SK-N-SH (cell line): ENCODE measurements around the gene MMAB.

ENCODE experiments used
- CTCF ChIP-seq: fragments of 200-600 bp; sonication (generic); IDR thresholded peaks from 2 replicates; pipeline ENCODE4 v1.6.1; 2017; ENCODE audit warnings: antibody characterized with exemption, mild to moderate bottlenecking, moderate library complexity
- MXI1 ChIP-seq: IDR thresholded peaks from 2 replicates; pipeline ENCODE4 v1.6.1; 2012; ENCODE audit warnings: mild to moderate bottlenecking, low read depth, low read length, improper control_type of control experiment
- NFIC ChIP-seq: IDR thresholded peaks from 2 replicates; pipeline ENCODE4 v1.4.0; 2012; ENCODE audit warnings: borderline replicate concordance
- RAD21 ChIP-seq: IDR thresholded peaks from 2 replicates; pipeline ENCODE4 v1.6.1; 2012; ENCODE audit warnings: mild to moderate bottlenecking, low read length
- TF ChIP-seq, protein P1 (sequence below): IDR thresholded peaks from 2 replicates; pipeline ENCODE4 v1.4.0; 2012; ENCODE audit warnings: low read depth

GRCh38 chr12:109617491-109617890 is 44.2 kb upstream of the MMAB start:
- TF ChIP-seq CTCF = no peak
- no peak for TF ChIP-seq RAD21
- no peak for TF ChIP-seq MXI1
- TF ChIP-seq, protein P1, sequence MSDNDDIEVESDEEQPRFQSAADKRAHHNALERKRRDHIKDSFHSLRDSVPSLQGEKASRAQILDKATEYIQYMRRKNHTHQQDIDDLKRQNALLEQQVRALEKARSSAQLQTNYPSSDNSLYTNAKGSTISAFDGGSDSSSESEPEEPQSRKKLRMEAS = no peak
- no peak for TF ChIP-seq NFIC
